Adrenal gland (tissue), 12 donors: ENCODE data around the gene MDGA2. TPM values are rescaled to one million over a fixed set of nuclear protein-coding genes. Genes with fewer than 3 reads are reported as not detected.

Experiments
- DNase-seq, 7 donors: peaks; one replicate each; pipeline ENCODE4 v3.0.0-alpha.2; 2019 to 2020
- H3K27ac ChIP-seq, 5 donors: fragments of 200-600 bp; sonication (generic) in 4 of 5; 1 replicate in 3 of 5; 2 replicates in 2 of 5; pipeline versions ENCODE4 v1.5.1 to v1.8.0; 2016 to 2020; ENCODE audit warnings: mild to moderate bottlenecking in 1 of 5
- H3K27me3 ChIP-seq: fragments of 200-600 bp; 2 replicates; pipeline ENCODE4 v1.8.0; 2021
- H3K36me3 ChIP-seq, 2 donors: fragments of 200-600 bp; replicated peaks in 1 of 2; 1 replicate in 1 of 2; 2 replicates in 1 of 2; pipeline versions ENCODE4 v1.5.1 to v1.8.0; 2018 to 2022
- H3K4me1 ChIP-seq, 2 donors: fragments of 200-600 bp; replicated peaks in 1 of 2; 1 replicate in 1 of 2; 2 replicates in 1 of 2; pipeline versions ENCODE4 v1.5.1 to v1.8.0; 2018 to 2021
- H3K4me3 ChIP-seq, 4 donors: fragments of 200-600 bp; sonication (generic) in 3 of 4; one replicate each; pipeline ENCODE4 v1.5.1; 2016 to 2018
- H3K9me3 ChIP-seq, 3 donors: fragments of 200-600 bp; sonication (generic) in 1 of 3; replicated peaks in 1 of 3; 1 replicate in 2 of 3; 2 replicates in 1 of 3; pipeline versions ENCODE4 v1.5.1 to v1.8.0; 2016 to 2021
- CTCF ChIP-seq, 6 experiments: fragments of 450-650 bp in 4 of 6; fragments of 200-600 bp in 2 of 6; sonication (generic) in 1 of 6; IDR thresholded peaks; 1 replicate in 5 of 6; 2 replicates in 1 of 6; pipeline versions ENCODE4 v1.5.1 to v1.8.0; 2016 to 2021; ENCODE audit warnings: antibody characterized with exemption in 6 of 6, mild to moderate bottlenecking in 2 of 6, moderate library complexity in 1 of 6
- POLR2A ChIP-seq, 2 donors: fragments of 450-650 bp; IDR thresholded peaks; one replicate each; pipeline ENCODE4 v1.6.1; 2017; ENCODE audit warnings: antibody characterized with exemption in 2 of 2, mild to moderate bottlenecking in 2 of 2, moderate library complexity in 1 of 2
- WGBS, 4 donors: extraction: QIAGEN DNeasy Blood & Tissue Kit in 2 of 4; methylation state at CpG; one replicate each; pipeline versions ENCODE4 v1.1.5 to v1.1.7; 2013 to 2017; 5-methylcytosine and 5-hydroxymethylcytosine counted together
- intact Hi-C, 2 donors: fragments of 100-400 bp; cut with DNase I; formaldehyde crosslinking; loops; one replicate each; pipeline versions ENCODE4 v1.14.1 to v1.15.0; 2022 to 2023
- polyA plus RNA-seq, 3 donors: library from polyadenylated mRNA; stranded (reverse); fragments of 200-250 nt in 2 of 3; fragments of 350-450 nt in 1 of 3; fragmentation: Illumina TruSeq in 1 of 3; extraction: RNeasy Lipid Tissue Mini Kit (QIAGEN cat#74804) in 1 of 3; gene quantifications; one replicate each; pipeline ENCODE4 v1.2.3, GENCODE V29; 2013 to 2014
- small RNA-seq, 2 donors: library from RNA; depleted of rRNA; stranded (forward); fragments of <200 nt; gene quantifications; one replicate each; pipeline ENCODE3, GENCODE V24; 2016
- total RNA-seq, 9 donors: library from RNA; depleted of rRNA in 4 of 9; stranded (reverse); fragments of >200 nt in 4 of 9; fragments of 120-200 nt in 1 of 9; fragmentation: NEBNext Ultra II Directional in 1 of 9; extraction: Animal tissue kit (Norgen Biotek cat#: 25700) in 1 of 9; gene quantifications; one replicate each; pipeline versions ENCODE4 v1.1.0 to v1.2.4, GENCODE V29; 2013 to 2023
- donor health status: healthy with polysubstance abuse.
- donor health status: Bipolar disorder and iron deficiency.
- donor health status: DM: yes; HTN: yes; CAD: no.
- donor health status: DM: no; HTN: no; CAD: no.
- donor health status: DM: no; HTN: no; CAD: no.
- donor health status: DM: yes; HTN: yes; CAD: no.

MDGA2 gene
- total and polyA plus RNA-seq, 12 donors, result 0.08 to 3.5 (median 0.34) TPM; not detected in 5

- H3K27ac ChIP-seq, result no peak overlapping the region
- TF ChIP-seq POLR2A (IDR thresholded peaks at IDR 0.05), result no peak
- no peak for TF ChIP-seq CTCF (IDR thresholded peaks at IDR 0.05)
- intact Hi-C loops, result no loop called here
These were observed 856.3 kb downstream of the MDGA2 start for GRCh38 chr14:46819117-46819516.

GRCh38 chr14:46818147-46818546 is 857.3 kb downstream of the MDGA2 start:
- WGBS, 4 donors, result 80 to 86% (median 84%) methylated on average over 1 of the region's 1 CpG
- H3K4me1 ChIP-seq, result no peaks in the 10 kb centered on the region
- intact Hi-C loops, result no loop called here
- TF ChIP-seq POLR2A (IDR thresholded peaks at IDR 0.05) (no peak), CTCF (IDR thresholded peaks at IDR 0.05) (no peak)
- no peak overlapping the region for H3K4me3 ChIP-seq
- H3K27ac ChIP-seq, result no peak overlapping the region
- DNase-seq, result no peak
- no peaks in the 10 kb centered on the region for H3K9me3 ChIP-seq
- no peaks in the 10 kb centered on the region for H3K27me3 ChIP-seq
- no peaks in the 10 kb centered on the region for H3K36me3 ChIP-seq

More at GRCh38 chr14:46819117-46819516, 856.3 kb downstream of the MDGA2 start:
- no peaks in the 10 kb centered on the region for H3K9me3 ChIP-seq
- no peaks in the 10 kb centered on the region for H3K27me3 ChIP-seq
- H3K36me3 ChIP-seq, result no peaks in the 10 kb centered on the region
- no peaks in the 10 kb centered on the region for H3K4me1 ChIP-seq
- H3K4me3 ChIP-seq, result no peak overlapping the region
- WGBS, 4 donors, result 68 to 76% (median 72%) methylated on average over 9 of the region's 9 CpGs
- no peak for DNase-seq

GRCh38 chr14:46793144-46793543 is 882.3 kb downstream of the MDGA2 start:
- no peak overlapping the region for H3K4me3 ChIP-seq
- H3K27ac ChIP-seq, result no peak overlapping the region
- TF ChIP-seq CTCF (IDR thresholded peaks at IDR 0.05) (no peak), POLR2A (IDR thresholded peaks at IDR 0.05) (no peak)
- intact Hi-C loops, result no loop called here
- no peaks in the 10 kb centered on the region for H3K36me3 ChIP-seq
- DNase-seq, result no peak
- no peaks in the 10 kb centered on the region for H3K27me3 ChIP-seq
- H3K4me1 ChIP-seq, result no peaks in the 10 kb centered on the region
- no peaks in the 10 kb centered on the region for H3K9me3 ChIP-seq

Small RNAs within 50 kb of the gene (small RNA-seq; reads per million reads assigned to genes)
- 0 reads per million in 2 donors for gene RF00402
